GM21447 (cell line): ENCODE measurements around the gene SLC51B.
"Not testable (repeated sequence)": the region's sequence is repeated elsewhere in the genome, so short reads cannot be mapped to it uniquely, and the experiment has no call there.

Experiments used
- ATAC-seq: cut with Tn5 transposase; IDR thresholded peaks from one replicate; pipeline ENCODE4 v1.9.1; 2021; ENCODE audit not compliant: unreplicated experiment

SLC51B gene

DNA sequence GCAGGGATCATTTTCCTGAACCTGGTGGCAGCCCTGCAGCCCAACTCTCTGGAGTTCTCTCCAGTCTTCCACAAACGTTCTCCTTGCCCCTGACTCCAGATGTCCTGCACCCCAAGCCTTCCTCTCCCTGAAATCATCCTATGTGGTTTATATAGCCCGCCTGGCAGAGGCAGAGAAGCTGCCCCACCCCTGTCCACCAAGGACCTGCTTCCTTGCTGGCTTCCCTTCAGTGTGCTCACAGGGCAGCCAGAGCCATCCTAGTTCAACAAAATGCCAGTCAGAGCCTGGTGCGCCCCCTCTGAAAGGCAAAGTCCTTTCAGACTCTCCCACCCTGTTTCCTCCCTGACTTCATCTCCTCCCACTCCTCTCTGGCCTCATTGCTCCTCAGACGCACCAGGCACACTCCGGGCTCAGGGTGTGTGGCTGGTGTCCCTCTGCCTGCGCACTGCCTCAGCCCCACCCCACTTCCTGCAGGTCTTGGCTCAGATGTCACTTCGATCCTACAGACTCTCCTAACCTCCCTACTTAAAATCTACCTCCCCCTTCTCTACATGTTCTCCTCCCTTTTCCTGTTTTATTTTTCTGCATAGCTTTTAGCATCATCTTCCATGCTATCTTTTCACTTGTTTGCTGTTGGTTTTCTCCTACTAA lies 37.2 kb downstream of the SLC51B start:
- ATAC-seq = no peak

DNA sequence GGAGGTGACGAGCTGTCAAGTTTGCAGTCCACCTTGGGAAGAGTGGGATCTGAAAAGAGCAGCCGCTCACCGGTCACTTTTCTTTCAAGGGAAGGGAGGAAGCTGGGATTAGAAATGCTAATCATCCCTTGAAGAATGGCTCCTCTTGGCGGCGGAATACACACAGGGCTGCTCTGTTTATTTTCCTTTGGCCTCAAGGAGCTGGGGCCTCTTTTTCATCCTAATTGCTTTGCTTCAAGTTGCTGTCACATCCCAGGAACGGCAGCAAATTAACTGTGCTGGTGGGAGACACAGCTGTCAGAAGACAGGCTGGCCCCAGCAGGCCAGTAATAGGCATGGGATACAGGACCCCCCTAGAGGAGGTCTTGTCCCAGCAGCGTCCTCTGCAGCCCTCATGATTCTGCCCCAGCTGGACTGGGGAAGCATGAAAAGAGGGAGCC lies 38.1 kb downstream of the SLC51B start:
- ATAC-seq = no peak

DNA sequence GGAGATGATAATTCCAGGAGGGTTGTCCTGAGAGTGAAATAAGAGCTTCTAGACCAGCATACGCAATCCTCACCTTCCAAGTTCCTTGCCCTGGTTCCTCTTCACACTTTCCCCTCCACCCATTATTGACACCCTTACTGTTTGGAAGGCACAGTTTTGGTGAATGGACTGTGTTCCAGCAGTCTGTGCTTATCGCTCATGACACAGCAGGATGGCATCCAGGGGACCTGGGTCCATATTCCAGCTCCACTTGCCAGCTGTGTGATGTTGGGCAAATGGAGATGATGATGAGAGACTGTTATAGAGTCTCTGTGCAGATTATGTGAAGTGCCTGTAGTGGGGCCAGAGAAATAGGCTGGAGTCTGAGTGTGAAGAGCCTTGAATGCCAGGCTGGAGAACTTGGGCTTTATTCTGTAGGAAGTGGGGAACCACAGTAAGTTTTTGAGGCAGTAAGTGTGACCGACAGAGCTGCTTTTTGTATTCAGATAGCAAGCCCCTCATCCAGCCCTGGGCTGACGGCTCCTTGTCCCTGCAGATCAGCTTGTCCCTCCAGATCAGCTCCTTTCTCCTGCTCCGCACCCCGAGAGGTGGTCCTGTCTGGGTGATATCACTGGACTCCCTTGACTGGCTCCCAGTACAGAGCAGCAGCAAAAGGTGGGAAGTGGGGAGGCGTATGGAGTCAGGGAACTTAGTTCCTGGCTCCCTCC lies 39.5 kb downstream of the SLC51B start:
- ATAC-seq = no peak

DNA sequence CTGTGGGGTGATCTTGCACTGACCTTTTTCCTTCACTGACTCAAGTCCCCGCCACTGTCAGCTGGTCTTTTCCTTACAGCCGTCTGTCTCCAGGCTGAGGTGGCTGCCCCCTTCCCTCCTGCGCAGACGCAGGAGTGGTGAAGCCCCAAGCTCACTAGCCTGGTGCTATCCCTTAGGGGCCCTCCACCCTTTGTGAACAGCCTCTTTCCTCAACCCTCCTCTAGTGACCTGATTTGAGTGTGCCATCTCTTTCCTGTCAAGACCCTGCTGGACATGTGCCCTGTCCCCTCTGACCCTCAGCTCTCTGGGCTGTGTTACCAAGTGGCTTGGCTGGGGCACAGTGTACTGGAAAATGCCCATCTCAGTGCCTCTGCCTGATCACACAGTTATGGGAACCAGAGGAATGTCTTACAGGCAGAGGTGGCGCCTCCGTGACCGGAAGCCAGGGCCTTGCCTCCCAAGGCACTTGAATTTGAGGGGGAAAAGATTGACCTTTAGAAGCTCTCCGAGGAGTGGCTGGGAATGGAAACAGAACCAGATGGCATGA lies 40.1 kb downstream of the SLC51B start:
- ATAC-seq = no peak

DNA sequence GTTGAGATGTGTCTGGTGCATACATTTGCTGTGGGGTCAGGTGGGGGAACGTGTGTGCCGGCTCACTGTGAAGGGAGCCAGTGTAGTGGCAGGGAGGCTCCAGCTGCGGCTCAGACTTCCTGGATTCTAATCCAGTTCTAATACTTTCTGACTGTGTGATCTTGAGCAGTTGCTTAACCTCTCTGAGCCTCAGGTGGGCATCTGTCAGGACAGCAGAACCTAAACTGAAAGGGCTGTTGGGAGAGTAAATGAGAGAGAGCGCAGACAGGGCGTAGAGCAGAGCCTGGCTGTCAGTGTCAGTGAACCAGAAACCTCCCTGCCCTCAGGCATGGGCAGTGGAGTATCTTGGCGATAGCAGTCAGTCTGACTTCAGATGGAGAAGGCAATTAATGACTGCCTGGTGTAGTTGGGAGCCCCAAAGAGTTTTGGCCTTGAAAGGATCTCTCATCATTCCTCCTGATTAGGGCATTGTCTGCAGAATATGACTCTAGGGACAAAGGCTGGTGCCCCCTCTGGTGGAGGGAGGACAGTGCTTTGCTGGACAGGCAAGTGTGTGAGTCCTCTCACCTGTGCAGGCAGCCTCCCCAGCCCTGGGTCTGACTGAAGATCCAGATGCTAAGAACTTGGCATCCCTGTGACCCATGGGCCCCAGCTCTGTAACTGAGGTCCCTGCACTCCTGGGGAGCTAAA lies 40.9 kb downstream of the SLC51B start:
- ATAC-seq = no peak

DNA sequence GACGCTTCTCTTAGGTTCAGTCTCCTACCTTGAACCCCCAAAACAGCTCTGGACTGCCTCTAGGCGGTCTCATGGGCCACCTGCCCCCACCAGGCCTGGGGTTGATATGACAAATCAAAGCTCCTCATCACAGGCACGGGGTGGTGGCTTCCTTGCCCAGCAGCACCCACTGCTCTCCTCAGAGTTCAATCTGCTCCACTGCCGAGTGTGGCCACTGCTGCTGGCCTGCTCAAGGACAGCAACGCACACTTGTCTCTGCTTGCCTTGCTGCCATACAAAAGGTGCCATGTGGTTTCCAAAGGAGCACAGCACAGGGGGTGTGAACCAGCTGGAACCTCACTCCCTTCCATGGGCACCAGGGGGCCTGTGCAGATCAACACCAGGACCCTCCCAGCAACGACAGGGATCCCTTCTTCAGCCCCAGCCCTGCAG lies 41.5 kb downstream of the SLC51B start:
- no peak for ATAC-seq

DNA sequence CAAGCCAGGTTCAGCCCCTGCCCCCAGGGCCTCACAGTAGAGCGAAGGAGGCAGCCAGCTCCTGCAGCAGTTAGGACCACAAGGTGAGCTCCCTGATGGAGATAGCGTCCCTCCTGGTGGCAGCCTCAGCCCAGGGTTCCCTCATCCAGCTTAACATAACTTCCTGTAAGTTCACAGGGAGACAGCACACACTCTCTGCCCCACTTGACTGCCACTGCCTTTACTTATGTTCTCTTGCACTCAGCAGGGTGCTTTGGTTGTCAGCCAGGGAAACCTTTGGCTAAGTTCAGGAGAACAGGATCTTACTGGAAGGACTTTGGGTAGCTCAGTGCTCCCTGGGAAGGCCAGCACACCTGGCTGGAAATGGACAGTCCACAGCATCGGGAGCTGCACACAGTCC lies 42.2 kb downstream of the SLC51B start:
- ATAC-seq = no peak

DNA sequence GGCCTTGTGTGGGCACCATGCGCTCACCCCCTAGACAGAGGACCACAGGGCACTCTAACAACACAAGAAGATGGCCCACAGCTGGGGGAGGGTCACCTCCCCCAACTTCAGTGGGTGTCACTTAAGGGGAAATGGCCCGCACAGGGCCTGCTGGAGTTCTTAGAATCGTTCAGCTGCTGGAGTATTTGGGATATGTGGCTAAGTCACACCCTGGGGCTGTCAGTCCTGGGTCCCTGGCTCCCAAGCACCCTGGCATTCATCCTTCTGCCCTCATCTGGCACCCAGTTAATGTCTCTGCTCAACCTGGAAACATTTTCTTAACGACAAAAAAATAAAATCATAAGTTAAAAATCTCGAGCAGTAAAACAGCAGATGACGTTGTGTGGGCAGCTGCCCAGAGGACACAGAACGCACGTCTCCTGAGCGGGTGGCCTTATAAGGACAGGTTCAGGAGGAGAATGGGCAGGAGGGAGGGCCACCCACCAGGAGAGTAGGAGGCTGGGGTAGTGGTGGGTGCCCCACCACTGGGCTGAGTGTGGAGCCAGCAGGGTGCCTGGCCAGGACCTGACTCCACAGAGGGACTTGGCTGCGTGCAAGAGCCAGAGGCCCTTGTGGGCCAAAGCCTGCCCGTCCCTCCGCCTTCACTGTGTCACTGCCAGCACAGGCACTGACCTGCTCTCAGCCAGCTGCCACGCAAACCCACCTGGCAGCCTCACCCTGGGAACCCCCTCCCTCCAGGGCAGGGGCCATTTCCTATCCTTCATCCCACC lies 42.9 kb downstream of the SLC51B start:
- ATAC-seq = no peak

DNA sequence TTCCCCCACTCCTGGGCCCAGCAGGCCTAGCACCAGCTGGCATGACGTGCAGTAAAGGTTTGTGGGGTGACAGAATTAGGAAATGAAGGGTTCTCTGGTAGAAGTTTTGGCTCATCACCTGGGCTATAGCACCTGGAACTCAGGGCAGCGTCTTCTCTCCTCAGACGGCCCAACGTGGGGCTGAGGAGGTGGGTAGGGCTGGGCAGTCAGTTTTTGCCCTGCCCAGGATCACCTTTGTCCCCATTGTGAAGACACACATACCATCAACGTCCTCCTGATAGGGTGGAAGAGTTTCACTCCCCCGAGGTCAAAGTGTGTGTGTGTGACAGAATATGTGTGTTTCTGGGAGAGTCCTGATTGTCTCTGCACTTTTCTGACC lies 43.4 kb downstream of the SLC51B start:
- ATAC-seq = no peak

DNA sequence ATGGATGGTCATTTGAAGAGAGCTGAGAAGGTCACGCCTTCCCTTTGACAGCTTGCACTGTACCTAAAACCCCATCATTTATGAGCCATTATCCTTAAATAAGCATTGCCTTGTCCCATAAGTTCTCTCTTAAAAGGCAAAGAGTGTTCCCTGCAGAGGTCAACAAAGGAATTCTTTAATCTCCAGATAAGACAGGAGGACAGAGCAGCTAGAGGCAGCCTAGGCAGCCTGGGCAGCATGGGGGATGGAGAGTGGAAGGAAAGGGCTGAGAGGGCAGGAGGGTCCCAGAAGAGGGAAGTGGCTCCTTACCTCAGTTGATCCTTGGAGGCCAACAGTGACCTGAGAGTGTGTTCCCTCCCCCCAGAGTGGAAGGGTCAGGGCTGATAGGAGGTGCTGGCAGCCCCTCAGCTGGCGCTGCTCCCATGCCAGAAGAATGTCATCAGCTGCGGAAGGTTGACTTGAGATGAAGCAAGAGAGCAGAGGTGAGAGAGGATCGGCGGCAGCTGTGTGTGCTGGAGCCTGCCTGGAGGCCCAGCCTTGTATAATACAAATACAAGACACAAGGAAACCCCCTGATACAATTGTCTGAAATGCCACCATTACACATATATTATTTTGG lies 44.1 kb downstream of the SLC51B start:
- no peak for ATAC-seq

DNA sequence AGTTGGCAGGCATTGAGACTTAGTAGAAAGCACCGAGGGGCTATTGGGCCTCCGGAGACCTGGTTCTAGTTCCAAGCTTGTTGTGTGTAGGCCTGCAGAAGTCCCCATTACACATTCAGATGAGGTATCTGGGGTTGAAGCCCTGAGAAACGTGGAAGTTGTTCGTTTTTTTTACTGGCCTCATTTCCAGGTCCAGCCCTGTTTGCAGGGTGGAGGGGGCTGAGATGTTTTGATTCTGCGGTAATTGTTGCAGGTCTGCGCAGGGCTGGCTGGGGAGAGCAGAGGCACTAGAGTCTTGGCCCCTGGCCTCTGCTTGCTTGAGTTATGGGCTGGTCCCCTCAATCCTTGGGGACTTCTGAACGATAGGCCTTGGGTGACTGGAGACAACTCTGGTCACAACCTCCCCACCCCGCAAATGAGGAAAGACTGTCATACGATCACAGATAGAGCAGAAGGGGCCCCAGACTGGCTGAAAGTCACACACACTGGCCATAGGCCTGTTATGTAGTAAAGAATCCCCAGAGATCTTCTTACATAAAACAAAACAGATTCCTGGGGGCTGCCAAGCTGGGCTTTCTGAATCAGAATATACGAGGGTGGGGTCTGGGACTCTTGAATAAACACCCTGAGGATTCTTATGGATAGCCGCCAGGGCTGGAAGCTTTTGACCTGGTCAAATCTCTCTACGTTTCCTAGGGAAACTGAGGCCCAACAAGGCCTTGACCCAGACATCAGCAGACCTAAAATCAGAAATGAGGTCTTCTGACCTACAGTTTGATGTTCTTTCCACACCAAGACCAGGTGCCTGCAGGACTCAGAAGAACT lies 47.0 kb downstream of the SLC51B start:
- no peak for ATAC-seq

DNA sequence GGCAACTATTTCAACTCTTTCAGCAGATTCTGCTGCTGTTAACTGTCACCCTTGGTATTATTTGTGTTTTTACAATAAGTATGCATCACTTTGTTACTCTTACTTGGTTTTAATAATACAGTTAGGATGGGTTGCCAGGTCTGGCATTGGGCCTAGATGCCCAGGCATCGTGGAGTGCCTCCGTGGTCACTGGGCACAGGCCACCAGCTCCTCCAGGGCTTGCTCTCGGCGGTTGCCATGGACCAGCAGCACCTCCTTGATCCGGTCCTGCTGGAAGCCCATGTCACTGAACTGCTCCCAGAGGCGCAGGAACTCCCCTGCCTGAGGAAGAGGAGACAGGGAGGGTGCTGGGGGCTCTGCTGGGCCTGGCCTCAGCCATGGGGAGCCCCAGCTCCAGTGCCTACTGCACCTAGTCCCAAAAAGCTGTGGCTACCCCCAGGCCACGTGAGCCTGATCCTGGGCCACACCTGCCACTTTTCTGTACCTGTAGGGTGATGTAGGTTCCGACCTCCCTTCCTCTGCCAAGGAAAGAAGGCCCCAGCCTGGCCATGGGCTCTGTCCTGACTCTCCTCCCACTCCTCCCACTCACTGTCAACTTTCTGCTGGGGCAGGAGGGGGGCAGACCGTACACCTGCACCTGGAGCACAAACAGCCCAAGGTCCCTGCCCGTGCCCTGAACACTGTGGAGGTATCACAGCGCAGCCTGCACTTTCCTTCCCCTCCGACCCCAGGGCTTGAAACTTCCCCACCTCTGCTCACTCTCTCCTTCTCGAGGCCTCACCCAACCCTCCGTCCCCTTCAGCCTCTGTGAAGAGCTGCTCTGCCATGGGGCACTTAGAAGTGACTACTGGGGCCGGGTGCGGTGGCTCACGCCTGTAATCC lies 48.0 kb downstream of the SLC51B start:
- ATAC-seq = no peak

DNA sequence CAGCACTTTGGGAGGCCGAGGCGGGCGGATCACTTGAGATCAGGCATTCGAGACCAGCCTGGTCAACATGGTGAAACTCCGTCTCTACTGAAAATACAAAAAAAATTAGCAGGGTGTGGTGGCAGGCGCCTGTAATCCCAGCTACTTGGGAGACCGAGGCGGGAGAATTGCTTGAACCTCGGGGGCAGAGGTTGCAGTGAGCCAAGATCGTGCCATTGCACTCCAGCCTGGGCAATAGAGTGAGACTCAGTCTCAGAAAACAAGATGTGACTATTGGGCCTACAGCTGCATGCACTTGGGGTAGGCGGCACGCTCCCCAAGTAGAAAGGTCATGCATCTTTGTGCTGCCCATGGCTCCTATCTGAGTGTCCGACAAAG lies 48.6 kb downstream of the SLC51B start:
- not testable (repeated sequence) for ATAC-seq

DNA sequence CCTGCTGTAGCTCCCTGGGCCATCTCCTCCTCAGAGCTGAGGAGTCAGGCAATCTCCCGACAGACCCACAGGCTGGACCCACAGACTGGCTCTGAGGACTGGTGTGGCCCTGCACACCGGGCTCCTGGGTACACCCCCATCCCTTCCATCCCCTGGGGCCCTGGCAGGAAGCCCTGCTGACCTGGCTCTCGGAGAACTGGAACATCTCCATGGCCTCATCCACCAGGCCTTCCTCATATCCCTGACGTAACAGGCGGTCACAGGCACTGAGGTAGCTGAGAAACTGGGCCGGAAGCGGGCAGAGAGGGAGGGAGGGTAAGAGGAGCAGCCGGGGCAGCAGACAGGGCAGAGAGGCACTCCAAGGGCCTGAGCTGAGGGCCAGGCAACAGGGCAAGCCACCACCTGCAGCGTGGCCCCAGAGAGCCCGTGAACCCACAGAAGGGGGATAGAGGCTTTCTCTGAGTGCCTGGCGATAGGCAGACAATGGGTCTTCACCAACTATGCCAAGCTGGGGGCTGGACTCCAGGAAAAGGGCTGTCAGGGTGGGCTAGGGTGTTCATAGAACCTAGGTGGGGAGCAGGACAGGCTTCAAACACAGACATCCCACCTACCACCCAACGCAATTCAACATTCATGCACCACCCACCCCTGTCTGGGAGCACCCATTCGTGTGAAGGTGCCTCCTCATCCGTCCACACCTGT lies 49.3 kb downstream of the SLC51B start:
- no peak for ATAC-seq

DNA sequence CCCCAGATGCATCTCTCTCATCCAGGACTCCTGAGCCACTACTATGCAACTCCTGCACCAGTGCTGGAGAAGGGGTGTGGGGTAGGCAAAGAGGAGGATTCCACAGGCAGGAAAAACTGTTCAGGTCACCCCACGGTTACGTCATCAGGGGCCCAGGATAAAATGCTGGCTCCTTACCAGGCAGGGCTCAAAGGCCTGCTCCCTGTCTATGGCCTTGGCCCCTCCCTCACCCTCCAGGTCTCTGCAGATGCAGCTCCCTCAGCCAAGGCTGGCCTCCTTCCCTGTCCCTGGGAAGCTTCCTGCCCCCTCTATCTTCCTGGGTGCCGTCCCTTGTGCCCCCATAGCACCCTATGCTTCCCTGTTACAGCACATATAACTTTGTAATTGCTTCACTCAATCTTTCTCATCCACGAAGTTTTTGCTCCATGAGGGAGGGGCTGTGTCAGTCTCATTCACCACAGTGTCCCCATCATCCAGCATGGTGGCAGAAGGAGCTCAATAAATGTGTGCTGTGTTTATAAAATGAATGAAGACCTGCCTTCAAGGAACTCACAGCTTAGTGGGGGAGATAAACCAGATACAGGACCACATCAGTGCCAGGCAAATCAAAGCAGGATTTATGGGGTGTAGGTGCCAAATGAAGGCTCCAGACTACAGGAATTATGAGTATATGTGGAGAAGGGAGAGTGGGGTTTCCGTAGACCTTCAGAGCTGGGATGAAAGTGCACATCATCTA lies 50.0 kb downstream of the SLC51B start:
- no peak for ATAC-seq

DNA sequence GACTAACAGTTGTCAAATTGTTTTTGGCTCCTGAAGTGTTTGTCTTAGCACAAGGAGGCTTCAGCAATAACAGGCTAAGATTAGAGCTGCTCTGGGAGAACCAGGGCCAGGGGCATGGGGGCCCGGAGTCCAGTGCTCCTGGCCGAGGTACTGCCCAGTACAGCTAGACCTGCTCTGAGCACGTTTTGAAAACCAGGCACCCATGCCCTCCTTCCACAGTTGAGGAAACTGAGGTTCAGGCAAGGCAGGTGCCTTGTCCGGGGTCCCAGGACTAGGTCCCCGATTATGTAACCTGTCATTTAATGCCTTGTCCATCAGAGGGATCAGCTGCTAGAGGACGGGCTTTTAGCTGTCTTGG lies 50.5 kb downstream of the SLC51B start:
- no peak for ATAC-seq

DNA sequence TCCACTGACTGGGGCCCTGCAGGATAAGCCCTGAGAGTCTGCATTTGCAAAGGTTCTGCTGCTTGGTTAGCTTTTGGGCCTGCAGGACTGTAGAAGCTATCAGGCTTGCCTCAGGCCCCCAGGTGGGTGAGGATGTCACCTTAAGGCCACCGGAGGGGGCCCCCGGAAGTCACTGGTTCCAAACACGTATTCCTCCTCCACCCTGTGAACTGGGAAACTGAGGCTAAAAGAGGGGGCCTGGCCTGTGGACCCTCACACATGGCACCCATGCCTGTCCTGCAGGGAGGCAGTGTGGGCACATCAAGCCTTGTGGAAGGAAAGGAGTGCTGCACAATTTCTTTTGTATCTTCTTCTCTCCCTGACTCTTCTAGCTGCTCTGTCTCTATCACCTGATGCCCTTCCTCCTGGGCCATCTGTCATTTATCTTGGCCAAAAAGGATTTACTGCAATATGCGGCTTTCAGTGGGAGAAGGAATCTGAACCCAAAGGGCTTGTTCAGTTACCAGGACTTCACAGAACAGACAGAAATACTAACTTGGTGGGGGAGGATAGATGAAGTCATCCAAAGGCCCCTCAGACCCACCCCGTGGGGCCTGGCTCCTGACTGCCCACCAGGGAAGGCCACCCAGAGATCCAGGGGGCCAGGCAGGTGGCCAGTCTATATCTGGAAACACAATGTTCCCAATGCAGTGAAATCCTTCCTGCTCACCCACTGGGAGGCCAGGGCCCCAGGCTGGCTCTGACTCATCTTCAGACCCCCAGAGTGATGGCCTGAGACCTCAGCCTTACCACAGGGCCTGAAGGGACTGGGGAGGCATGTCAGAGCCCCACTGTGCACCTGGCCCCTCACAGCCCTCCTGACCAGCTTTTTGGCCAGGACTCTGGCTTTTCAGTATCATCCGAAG lies 51.5 kb downstream of the SLC51B start:
- ATAC-seq = no peak
